GM23338 (cell line): ENCODE results near the gene TCN2. TPM values are rescaled to one million over a fixed set of nuclear protein-coding genes. Genes with fewer than 3 reads are reported as not detected.

Source experiments
- ATAC-seq: fragments of 200-7000 bp; cut with Tn5 transposase; 3 replicates; pipeline ENCODE4 v1.9.1; 2020
- DNase-seq: peaks from one replicate; pipeline ENCODE4 v3.0.0-alpha.2; 2015; ENCODE audit warnings: low spot score
- H2AFZ ChIP-seq: fragments of 200-600 bp; sonication (generic); 2 replicates; pipeline ENCODE4 v1.8.0; 2016; ENCODE audit warnings: antibody characterized with exemption, mild to moderate bottlenecking, moderate library complexity
- H3F3A ChIP-seq: fragments of 200-600 bp; sonication (generic); replicated peaks from 2 replicates; pipeline ENCODE4 v1.8.0; 2017; ENCODE audit warnings: antibody characterized with exemption, mixed run types, low read depth
- H3K27ac ChIP-seq: fragments of 200-600 bp; sonication (generic); 2 replicates; pipeline ENCODE4 v1.6.1; 2016; ENCODE audit warnings: low read depth
- H3K27me3 ChIP-seq: fragments of 200-600 bp; sonication (generic); 2 replicates; pipeline ENCODE4 v1.8.0; 2016; ENCODE audit warnings: mild to moderate bottlenecking, mixed run types, moderate library complexity; ENCODE audit not compliant: insufficient read depth
- H3K36me3 ChIP-seq: fragments of 200-600 bp; sonication (generic); 2 replicates; pipeline ENCODE4 v1.8.0; 2016; ENCODE audit warnings: mild to moderate bottlenecking; ENCODE audit not compliant: insufficient read depth
- H3K4me1 ChIP-seq: fragments of 200-600 bp; sonication (generic); 2 replicates; pipeline ENCODE4 v1.8.0; 2016; ENCODE audit warnings: mild to moderate bottlenecking, moderate library complexity; ENCODE audit not compliant: insufficient read depth
- H3K4me2 ChIP-seq: fragments of 200-600 bp; sonication (generic); 2 replicates; pipeline ENCODE4 v1.7.1; 2017; ENCODE audit warnings: mixed run types
- H3K4me3 ChIP-seq: fragments of 200-600 bp; sonication (generic); 2 replicates; pipeline ENCODE4 v1.6.1; 2016; ENCODE audit warnings: mixed run types
- H3K79me2 ChIP-seq: fragments of 200-600 bp; sonication (generic); replicated peaks from 2 replicates; pipeline ENCODE4 v1.8.0; 2017; ENCODE audit warnings: mild to moderate bottlenecking; ENCODE audit not compliant: insufficient read depth
- H3K9me2 ChIP-seq: fragments of 200-600 bp; sonication (generic); 2 replicates; pipeline ENCODE4 v1.8.0; 2017; ENCODE audit not compliant: insufficient read depth
- H4K20me1 ChIP-seq: fragments of 200-600 bp; sonication (generic); replicated peaks from 2 replicates; pipeline ENCODE4 v1.8.0; 2017; ENCODE audit warnings: mild to moderate bottlenecking; ENCODE audit not compliant: insufficient read depth
- H3K27ac Mint-ChIP-seq: 2 replicates; pipeline ENCODE4 v1.8.0; 2020; ENCODE audit warnings: inconsistent platforms, mild to moderate bottlenecking, moderate library complexity, mixed read lengths
- H3K27me3 Mint-ChIP-seq: 3 replicates; pipeline ENCODE4 v1.8.0; 2022; ENCODE audit warnings: low read depth, mild to moderate bottlenecking, moderate library complexity, mixed read lengths, inconsistent platforms; ENCODE audit not compliant: insufficient read depth, poor library complexity
- H3K36me3 Mint-ChIP-seq: 3 replicates; pipeline ENCODE4 v1.8.0; 2021; ENCODE audit warnings: low read depth, mild to moderate bottlenecking, inconsistent platforms, moderate library complexity, mixed read lengths
- H3K4me1 Mint-ChIP-seq: 3 replicates; pipeline ENCODE4 v1.8.0; 2020; ENCODE audit warnings: mild to moderate bottlenecking, inconsistent platforms, mixed read lengths
- H3K4me3 Mint-ChIP-seq: 3 replicates; pipeline ENCODE4 v1.8.0; 2021; ENCODE audit warnings: moderate library complexity, mild to moderate bottlenecking, inconsistent platforms, mixed read lengths
- H3K9me3 Mint-ChIP-seq: 3 replicates; pipeline ENCODE4 v1.8.0; 2020; ENCODE audit warnings: moderate library complexity, mild to moderate bottlenecking, inconsistent platforms, mixed read lengths
- ETS1 ChIP-seq: IDR thresholded peaks from 2 replicates; pipeline ENCODE4 v1.6.1; 2016; ENCODE audit warnings: antibody characterized with exemption
- POLR2AphosphoS5 ChIP-seq: IDR thresholded peaks from 2 replicates; pipeline ENCODE4 v1.6.1; 2016; ENCODE audit warnings: antibody characterized with exemption, low read depth
- long read RNA-seq: library from polyadenylated mRNA; unstranded; transcript quantifications from one replicate; pipeline ENCODE4 v2.0.0, GENCODE V29; 2020; ENCODE audit not compliant: unreplicated experiment
- polyA plus RNA-seq: library from polyadenylated mRNA; unstranded; fragments of >200 nt; fragmentation: Nextera tagmentation; extraction: Ambion mirVana; gene quantifications from 2 replicates; pipeline ENCODE4 v1.2.1, GENCODE V29; 2016
- total RNA-seq: library from RNA; depleted of rRNA; stranded (reverse); fragments of >200 nt; shearing (Covaris generic); gene quantifications from 2 replicates; pipeline ENCODE4 v1.2.3, GENCODE V29; 2014; rRNA removed
- TF ChIP-seq, protein P1 (sequence below), 2 experiments: fragments of 200-600 bp in 1 of 2; sonication (generic) in 1 of 2; conservative IDR thresholded peaks; 2 replicates each; pipeline versions ENCODE4 v1.5.1 to v1.6.1; 2016 to 2017; ENCODE audit warnings: antibody characterized with exemption in 2 of 2, low read depth in 2 of 2, mild to moderate bottlenecking in 2 of 2, moderate library complexity in 1 of 2

Gene TCN2
- total RNA-seq, result 31.3 and 38.1 TPM in 2 replicates
- polyA plus RNA-seq, result 12.4 and 12.9 TPM in 2 replicates
- long read RNA-seq, transcript TCN2-201 (9 exons, 2,535 nt), result major isoform, 17 of 22 reads
- long read RNA-seq, partial matches to known transcripts, result 3 of 22 reads
- long read RNA-seq, other reads (novel, unspliced or antisense), result 1 of 22 reads

- Histone ChIP-seq H3K4me3 (peak within 1 kb of the TSS; percentile 76), H3K79me2 (peaks cover 8% of the 10 kb centered on the region), H4K20me1 (no peaks in the 10 kb centered on the region), H3F3A (peaks cover 6% of the 10 kb centered on the region; the same call in 1 of the 2 replicates), H3K4me2 (peak within 1 kb of the TSS; percentile 90), H3K36me3 (peaks cover 2% of the 10 kb centered on the region; the same call in 1 of the 2 replicates), H3K4me1 (peaks cover 36% of the 10 kb centered on the region), H2AFZ (peak within 1 kb of the TSS; percentile 96), H3K27me3 (no peaks in the 10 kb centered on the region), H3K9me2 (no peaks in the 10 kb centered on the region), H3K27ac (peak within 1 kb of the TSS; percentile 98)
- ATAC-seq (peak; percentile 84), DNase-seq (peak; percentile 93)
- peak within 1 kb of the TSS; percentile 90 for H3K4me3 Mint-ChIP-seq
- peaks cover 18% of the 10 kb centered on the region for H3K36me3 Mint-ChIP-seq
- peak within 1 kb of the TSS; percentile 99 for H3K27ac Mint-ChIP-seq
- H3K27me3 Mint-ChIP-seq, result peaks cover 11% of the 10 kb centered on the region
- TF ChIP-seq, protein P1, sequence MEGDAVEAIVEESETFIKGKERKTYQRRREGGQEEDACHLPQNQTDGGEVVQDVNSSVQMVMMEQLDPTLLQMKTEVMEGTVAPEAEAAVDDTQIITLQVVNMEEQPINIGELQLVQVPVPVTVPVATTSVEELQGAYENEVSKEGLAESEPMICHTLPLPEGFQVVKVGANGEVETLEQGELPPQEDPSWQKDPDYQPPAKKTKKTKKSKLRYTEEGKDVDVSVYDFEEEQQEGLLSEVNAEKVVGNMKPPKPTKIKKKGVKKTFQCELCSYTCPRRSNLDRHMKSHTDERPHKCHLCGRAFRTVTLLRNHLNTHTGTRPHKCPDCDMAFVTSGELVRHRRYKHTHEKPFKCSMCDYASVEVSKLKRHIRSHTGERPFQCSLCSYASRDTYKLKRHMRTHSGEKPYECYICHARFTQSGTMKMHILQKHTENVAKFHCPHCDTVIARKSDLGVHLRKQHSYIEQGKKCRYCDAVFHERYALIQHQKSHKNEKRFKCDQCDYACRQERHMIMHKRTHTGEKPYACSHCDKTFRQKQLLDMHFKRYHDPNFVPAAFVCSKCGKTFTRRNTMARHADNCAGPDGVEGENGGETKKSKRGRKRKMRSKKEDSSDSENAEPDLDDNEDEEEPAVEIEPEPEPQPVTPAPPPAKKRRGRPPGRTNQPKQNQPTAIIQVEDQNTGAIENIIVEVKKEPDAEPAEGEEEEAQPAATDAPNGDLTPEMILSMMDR (conservative IDR thresholded peaks at IDR 0.05; ENCODE audit: low read depth in 2 of 2), result no peak
- TF ChIP-seq POLR2AphosphoS5, result peak; percentile 67
- H3K4me1 Mint-ChIP-seq, result peaks cover 39% of the 10 kb centered on the region
- H3K9me3 Mint-ChIP-seq, result no peaks in the 10 kb centered on the region; the same call in 2 of the 3 replicates
Observed at GRCh38 chr22:30606455-30607299, at the start of gene TCN2. Gene TCN2, plus strand, starts transcription at chr22:30607174. Its CDS starts 158 bp downstream, at chr22:30607332.

- Histone ChIP-seq H3K9me2 (no peaks in the 10 kb centered on the region), H2AFZ (no peak overlapping the region), H3K4me1 (peaks cover 25% of the 10 kb centered on the region), H3K79me2 (no peaks in the 10 kb centered on the region), H3K27me3 (no peaks in the 10 kb centered on the region), H3K36me3 (no peaks in the 10 kb centered on the region), H3K27ac (no peak overlapping the region), H3F3A (no peaks in the 10 kb centered on the region), H4K20me1 (no peaks in the 10 kb centered on the region), H3K4me2 (no peak overlapping the region), H3K4me3 (no peak overlapping the region)
- Mint-ChIP-seq H3K4me1 (peaks cover 30% of the 10 kb centered on the region), H3K27me3 (peaks cover 9% of the 10 kb centered on the region), H3K9me3 (no peaks in the 10 kb centered on the region), H3K27ac (no peak overlapping the region), H3K36me3 (no peaks in the 10 kb centered on the region; the same call in 2 of the 3 replicates), H3K4me3 (no peak overlapping the region)
- ATAC-seq, result peak; percentile 70
- DNase-seq, result peak; percentile 57
- TF ChIP-seq ETS1, result no peak
- TF ChIP-seq, protein P1 (conservative IDR thresholded peaks at IDR 0.05; ENCODE audit: low read depth in 2 of 2), result peak; percentile 35 to 38
Observed at GRCh38 chr22:30557243-30557642, 49.7 kb upstream of the TCN2 start.
